HepG2 (cell line): ENCODE data around the gene TXNDC2. TPM values are rescaled to one million over a fixed set of nuclear protein-coding genes. Genes with fewer than 3 reads are reported as not detected.
A peak's percentile ranks its signal among the peaks of the same experiment; 100 is the strongest.

ENCODE experiments used
- AFF4 ChIP-seq: sonication (generic); formaldehyde crosslinking; IDR thresholded peaks from 2 replicates; pipeline ENCODE4 v1.4.0; 2020; ENCODE audit warnings: missing genetic modification reagents
- FLYWCH1 ChIP-seq: sonication (generic); formaldehyde crosslinking; IDR thresholded peaks from 2 replicates; pipeline ENCODE4 v1.8.1; 2023; ENCODE audit warnings: mild to moderate bottlenecking, missing genetic modification reagents
- FOSL1 ChIP-seq: sonication (generic); formaldehyde crosslinking; IDR thresholded peaks from 2 replicates; pipeline ENCODE4 v1.9.0; 2021; ENCODE audit warnings: missing genetic modification reagents, borderline replicate concordance
- FOXO1 ChIP-seq: sonication (generic); formaldehyde crosslinking; IDR thresholded peaks from 2 replicates; pipeline ENCODE4 v1.4.0; 2020; ENCODE audit warnings: missing genetic modification reagents
- HMG20A ChIP-seq: IDR thresholded peaks from 2 replicates; pipeline ENCODE4 v1.6.1; 2016; ENCODE audit warnings: borderline replicate concordance
- IRF1 ChIP-seq: sonication (generic); formaldehyde crosslinking; IDR thresholded peaks from 2 replicates; pipeline ENCODE4 v1.4.0; 2020; ENCODE audit warnings: low read depth, mild to moderate bottlenecking, missing genetic modification reagents
- JUN ChIP-seq: sonication (generic); formaldehyde crosslinking; IDR thresholded peaks from 2 replicates; pipeline ENCODE4 v1.4.0; 2020; ENCODE audit warnings: mild to moderate bottlenecking, missing genetic modification reagents
- JUND ChIP-seq: sonication (generic); formaldehyde crosslinking; IDR thresholded peaks from 2 replicates; pipeline ENCODE4 v1.8.0; 2022; ENCODE audit warnings: mild to moderate bottlenecking, missing genetic modification reagents
- KDM6A ChIP-seq: IDR thresholded peaks from 2 replicates; pipeline ENCODE4 v1.6.1; 2016; ENCODE audit warnings: low read depth
- NFIC ChIP-seq: IDR thresholded peaks from 2 replicates; pipeline ENCODE4 v1.6.1; 2012; ENCODE audit warnings: mild to moderate bottlenecking, low read length, inconsistent platforms
- PLSCR1 ChIP-seq: sonication (generic); formaldehyde crosslinking; IDR thresholded peaks from 2 replicates; pipeline ENCODE4 v1.5.0; 2020; ENCODE audit warnings: missing genetic modification reagents, mild to moderate bottlenecking, borderline replicate concordance
- POLR2A ChIP-seq, 2 experiments: IDR thresholded peaks; 2 replicates each; pipeline ENCODE4 v1.6.1; 2011; ENCODE audit warnings: low read depth in 2 of 2, low read length in 2 of 2, mild to moderate bottlenecking in 1 of 2, moderate library complexity in 1 of 2; ENCODE audit not compliant: insufficient read depth in 1 of 2
- SOX13 ChIP-seq, 3 experiments: fragments of 450-650 bp in 1 of 3; sonication (generic) in 1 of 3; formaldehyde crosslinking in 1 of 3; IDR thresholded peaks in 2 of 3; conservative IDR thresholded peaks in 1 of 3; 2 replicates each; pipeline versions ENCODE4 v1.5.0 to v1.6.1; 2016 to 2020; ENCODE audit warnings: antibody characterized with exemption in 1 of 3, mild to moderate bottlenecking in 1 of 3, missing compliant biosample characterization in 1 of 3, missing genetic modification reagents in 1 of 3, moderate library complexity in 1 of 3
- SOX5 ChIP-seq: IDR thresholded peaks from 2 replicates; pipeline ENCODE4 v1.6.1; 2016; ENCODE audit warnings: borderline replicate concordance
- SP140L ChIP-seq: sonication (generic); formaldehyde crosslinking; IDR thresholded peaks from 2 replicates; pipeline ENCODE4 v1.4.0; 2020; ENCODE audit warnings: missing genetic modification reagents, borderline replicate concordance
- USF2 ChIP-seq, 2 experiments: sonication (generic) in 1 of 2; formaldehyde crosslinking in 1 of 2; IDR thresholded peaks; 2 replicates each; pipeline versions ENCODE4 v1.5.1 to v1.6.1; 2011 to 2020; ENCODE audit warnings: borderline replicate concordance in 1 of 2, low read depth in 1 of 2, low read length in 1 of 2, mild to moderate bottlenecking in 1 of 2, missing genetic modification reagents in 1 of 2, moderate library complexity in 1 of 2
- ZNF558 ChIP-seq: sonication (generic); formaldehyde crosslinking; IDR thresholded peaks from 2 replicates; pipeline ENCODE4 v1.9.0; 2022; ENCODE audit warnings: mild to moderate bottlenecking, missing genetic modification reagents, borderline replicate concordance
- ZNF580 ChIP-seq: IDR thresholded peaks from 2 replicates; pipeline ENCODE4 v1.6.1; 2016; ENCODE audit warnings: low read depth, borderline replicate concordance
- ZNF720 ChIP-seq: sonication (generic); formaldehyde crosslinking; IDR thresholded peaks from 2 replicates; pipeline ENCODE4 v1.4.0; 2020; ENCODE audit warnings: missing genetic modification reagents
- ZSCAN25 ChIP-seq: sonication (generic); formaldehyde crosslinking; IDR thresholded peaks from 2 replicates; pipeline ENCODE4 v1.8.0; 2022; ENCODE audit warnings: mild to moderate bottlenecking, missing genetic modification reagents
- polyA plus RNA-seq, 8 experiments: library from polyadenylated mRNA; depleted of rRNA in 3 of 8; stranded (reverse) in 7 of 8; unstranded in 1 of 8; fragments of >200 nt; fragmentation: Illumina TruSeq in 4 of 8; extraction: Trizol in 4 of 8; gene quantifications; 2 replicates each; pipeline versions ENCODE4 v1.2.1 to v1.2.3, GENCODE V29; 2011 to 2016; ENCODE audit warnings: low read depth in 4 of 8, missing spikeins in 1 of 8, mixed read lengths in 1 of 8; ENCODE audit not compliant: insufficient read depth in 1 of 8
- total RNA-seq, 5 experiments: library from RNA; depleted of rRNA; stranded (reverse); fragments of >200 nt; fragmentation: Illumina TruSeq; extraction: Trizol; gene quantifications; 2 replicates each; pipeline ENCODE4 v1.2.3, GENCODE V29; 2016; ENCODE audit warnings: low read depth in 1 of 5

Gene TXNDC2
- total and polyA plus RNA-seq, 2 of the 13 experiments (the other 11 are each of a cell fraction or from before 2014, with no cell fraction given): not detected

GRCh38 chr18:9898792-9899549, 13.2 kb downstream of the TXNDC2 start (continued):
- TF ChIP-seq IRF1 (CRISPR knock-in tag) (no peak), KDM6A (0 out of 2 replicates have a peak, but pooled peaks have one; percentile 19), ZNF720 (no peak), USF2 (IDR thresholded peaks at IDR 0.05; ENCODE audit: low read depth, low read length) (no peak), USF2 (CRISPR knock-in tag; IDR thresholded peaks at IDR 0.05; ENCODE audit: borderline replicate concordance) (no peak), ZNF558 (CRISPR knock-in tag) (no peak), FOSL1 (CRISPR knock-in tag) (peak; percentile 90), AFF4 (no peak), NFIC (no peak), PLSCR1 (CRISPR knock-in tag) (no peak), SOX5 (CRISPR knock-in tag) (peak; percentile 74; the same call in 1 of the 2 replicates), JUND (CRISPR knock-in tag) (peak; percentile 93), JUN (CRISPR knock-in tag) (0 out of 2 replicates have a peak, but pooled peaks have one; percentile 30), POLR2A (IDR thresholded peaks at IDR 0.05; ENCODE audit: insufficient read depth in 1 of 2, low read depth in 2 of 2, low read length in 2 of 2) (0 out of 4 replicates have a peak, but pooled peaks of 1 of the 2 experiments have one; percentile 20), FOXO1 (CRISPR knock-in tag) (no peak), HMG20A (peak; percentile 53; the same call in 1 of the 2 replicates), SOX13 (IDR thresholded peaks at IDR 0.05) (no peak), SOX13 (CRISPR knock-in tag; conservative IDR thresholded peaks at IDR 0.05 in 1 of 2, IDR thresholded peaks at IDR 0.05 in 1 of 2) (peak in 1 of 2 experiments; percentile 70; a peak in 2 of 4 replicates), ZNF580 (CRISPR knock-in tag) (0 out of 2 replicates have a peak, but pooled peaks have one; percentile 20), FLYWCH1 (CRISPR knock-in tag) (no peak), SP140L (CRISPR knock-in tag) (no peak), ZSCAN25 (CRISPR knock-in tag) (no peak)
